ENCODE data around the gene ANGPT4.

ANGPT4 gene

GRCh38 chr20:946826-947225 lies 30.7 kb upstream of the ANGPT4 start:
- TF ChIP-seq POLR2AphosphoS5 (IDR thresholded peaks at IDR 0.05; ENCODE audit: borderline replicate concordance, low read depth, low read length) (no peak), EZH2 (IDR thresholded peaks at IDR 0.05) (no peak), FOXP2 (optimal IDR thresholded peaks at IDR 0.05; ENCODE audit: control extremely low read depth, extremely low read length, insufficient read depth) (no peak)
- no peak overlapping the region for H3K4me3 ChIP-seq
- no peak overlapping the region for H3K27ac ChIP-seq
- no peaks in the 10 kb centered on the region for H3K9me3 ChIP-seq (ENCODE audit: low read depth, low read length)
- no peak overlapping the region for H3K9ac ChIP-seq (ENCODE audit: insufficient read length)
- no peaks in the 10 kb centered on the region for H3K36me3 ChIP-seq (ENCODE audit: insufficient read depth, low read length)
- DNase-seq (ENCODE audit: low read depth, low spot score), result no peak

DNA sequence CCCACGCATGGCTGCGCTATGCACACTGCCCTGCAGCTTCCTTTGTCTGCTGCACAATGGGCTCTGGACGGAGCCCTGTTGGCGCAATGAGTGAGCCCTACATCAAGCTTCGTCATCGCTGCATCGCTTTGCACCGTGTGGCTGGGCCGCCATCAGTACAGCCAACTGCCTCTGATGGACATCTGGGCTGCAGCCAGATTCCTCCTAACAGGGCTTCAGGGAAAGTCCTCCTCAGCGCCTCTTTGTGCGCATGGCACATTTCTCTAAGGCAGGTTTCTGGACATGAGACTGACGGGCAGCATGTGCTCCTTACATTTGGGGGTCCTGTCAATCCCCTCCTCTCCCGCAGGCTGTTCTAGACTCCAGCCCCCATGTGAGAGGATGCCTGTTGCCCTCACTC lies 29.7 kb upstream of the ANGPT4 start:
- H3K36me3 ChIP-seq (ENCODE audit: insufficient read depth, low read length), result no peaks in the 10 kb centered on the region
- H3K27ac ChIP-seq, result no peak overlapping the region
- TF ChIP-seq FOXP2 (optimal IDR thresholded peaks at IDR 0.05; ENCODE audit: control extremely low read depth, extremely low read length, insufficient read depth) (no peak), EZH2 (IDR thresholded peaks at IDR 0.05) (no peak), POLR2AphosphoS5 (IDR thresholded peaks at IDR 0.05; ENCODE audit: borderline replicate concordance, low read depth, low read length) (no peak)
- H3K9me3 ChIP-seq (ENCODE audit: low read depth, low read length), result no peaks in the 10 kb centered on the region
- no peak overlapping the region for H3K9ac ChIP-seq (ENCODE audit: insufficient read length)
- DNase-seq (ENCODE audit: low read depth, low spot score), result no peak
- no peak overlapping the region for H3K4me3 ChIP-seq

- no peak overlapping the region for H3K27ac ChIP-seq
- no peak for DNase-seq (ENCODE audit: low read depth, low spot score)
These were observed 28.8 kb upstream of the ANGPT4 start for GRCh38 chr20:944774-945410.

GRCh38 chr20:944148-944547 lies 28.0 kb upstream of the ANGPT4 start:
- TF ChIP-seq FOXP2 (optimal IDR thresholded peaks at IDR 0.05; ENCODE audit: control extremely low read depth, extremely low read length, insufficient read depth) (no peak), EZH2 (IDR thresholded peaks at IDR 0.05) (no peak), POLR2AphosphoS5 (IDR thresholded peaks at IDR 0.05; ENCODE audit: borderline replicate concordance, low read depth, low read length) (no peak)
- DNase-seq (ENCODE audit: low read depth, low spot score), result no peak
- no peak overlapping the region for H3K9ac ChIP-seq (ENCODE audit: insufficient read length)
- H3K9me3 ChIP-seq (ENCODE audit: low read depth, low read length), result no peaks in the 10 kb centered on the region
- H3K36me3 ChIP-seq (ENCODE audit: insufficient read depth, low read length), result no peaks in the 10 kb centered on the region
- H3K27ac ChIP-seq, result no peak overlapping the region
- no peak overlapping the region for H3K4me3 ChIP-seq

More at GRCh38 chr20:944774-945410, 28.8 kb upstream of the ANGPT4 start:
- no peak overlapping the region for H3K4me3 ChIP-seq
- no peak for TF ChIP-seq POLR2AphosphoS5 (IDR thresholded peaks at IDR 0.05; ENCODE audit: borderline replicate concordance, low read depth, low read length)
- no peak for TF ChIP-seq EZH2 (IDR thresholded peaks at IDR 0.05)
- no peak for TF ChIP-seq FOXP2 (optimal IDR thresholded peaks at IDR 0.05; ENCODE audit: control extremely low read depth, extremely low read length, insufficient read depth)
- H3K36me3 ChIP-seq (ENCODE audit: insufficient read depth, low read length), result no peaks in the 10 kb centered on the region
- H3K9ac ChIP-seq (ENCODE audit: insufficient read length), result no peak overlapping the region
- no peaks in the 10 kb centered on the region for H3K9me3 ChIP-seq (ENCODE audit: low read depth, low read length)

- Histone ChIP-seq H3K9ac (ENCODE audit: insufficient read length) (no peak overlapping the region), H3K9me3 (ENCODE audit: low read depth, low read length) (no peaks in the 10 kb centered on the region), H3K27ac (no peak overlapping the region), H3K36me3 (ENCODE audit: insufficient read depth, low read length) (no peaks in the 10 kb centered on the region), H3K4me3 (no peak overlapping the region)
- TF ChIP-seq FOXP2 (optimal IDR thresholded peaks at IDR 0.05; ENCODE audit: control extremely low read depth, extremely low read length, insufficient read depth) (no peak), EZH2 (IDR thresholded peaks at IDR 0.05) (no peak), POLR2AphosphoS5 (IDR thresholded peaks at IDR 0.05; ENCODE audit: borderline replicate concordance, low read depth, low read length) (no peak)
- DNase-seq (ENCODE audit: low read depth, low spot score), result no peak
These were observed 26.5 kb upstream of the ANGPT4 start for GRCh38 chr20:942611-943010.

DNA sequence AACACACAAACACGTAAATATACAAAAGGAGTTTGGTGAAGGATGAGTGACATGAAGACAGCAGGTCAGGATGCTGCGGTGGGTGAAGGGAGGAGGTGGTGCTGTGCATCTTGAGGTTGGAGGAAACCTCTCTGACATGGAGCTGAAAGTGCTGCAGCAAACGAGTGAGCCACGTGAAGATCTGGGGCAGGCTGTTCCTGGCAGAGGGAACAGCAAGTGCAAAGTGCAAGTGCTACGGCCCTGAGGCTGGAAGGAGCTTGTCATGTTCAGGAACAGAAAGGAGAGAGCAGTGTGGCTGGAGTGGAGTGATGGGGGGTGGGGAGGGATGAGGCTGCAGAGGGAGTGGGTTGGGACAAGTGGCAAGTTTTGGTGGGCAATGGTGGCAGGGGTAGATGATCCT lies 24.8 kb upstream of the ANGPT4 start:
- Histone ChIP-seq H3K9ac (ENCODE audit: insufficient read length) (no peak overlapping the region), H3K4me3 (no peak overlapping the region), H3K9me3 (ENCODE audit: low read depth, low read length) (no peaks in the 10 kb centered on the region), H3K27ac (no peak overlapping the region), H3K36me3 (ENCODE audit: insufficient read depth, low read length) (no peaks in the 10 kb centered on the region)
- DNase-seq (ENCODE audit: low read depth, low spot score), result no peak
- TF ChIP-seq EZH2 (IDR thresholded peaks at IDR 0.05), result no peak
- TF ChIP-seq FOXP2 (optimal IDR thresholded peaks at IDR 0.05; ENCODE audit: control extremely low read depth, extremely low read length, insufficient read depth), result no peak
- TF ChIP-seq POLR2AphosphoS5 (IDR thresholded peaks at IDR 0.05; ENCODE audit: borderline replicate concordance, low read depth, low read length), result no peak

GRCh38 chr20:939606-940005 lies 23.5 kb upstream of the ANGPT4 start:
- H3K36me3 ChIP-seq (ENCODE audit: insufficient read depth, low read length), result no peaks in the 10 kb centered on the region
- no peak overlapping the region for H3K27ac ChIP-seq
- H3K9ac ChIP-seq (ENCODE audit: insufficient read length), result no peak overlapping the region
- DNase-seq (ENCODE audit: low read depth, low spot score), result no peak
- TF ChIP-seq FOXP2 (optimal IDR thresholded peaks at IDR 0.05; ENCODE audit: control extremely low read depth, extremely low read length, insufficient read depth) (no peak), EZH2 (IDR thresholded peaks at IDR 0.05) (no peak), POLR2AphosphoS5 (IDR thresholded peaks at IDR 0.05; ENCODE audit: borderline replicate concordance, low read depth, low read length) (no peak)
- no peak overlapping the region for H3K4me3 ChIP-seq
- H3K9me3 ChIP-seq (ENCODE audit: low read depth, low read length), result no peaks in the 10 kb centered on the region

GRCh38 chr20:934186-934840 lies 18.2 kb upstream of the ANGPT4 start:
- no peak overlapping the region for H3K27ac ChIP-seq
- H3K36me3 ChIP-seq (ENCODE audit: insufficient read depth, low read length), result no peaks in the 10 kb centered on the region
- H3K9me3 ChIP-seq (ENCODE audit: low read depth, low read length), result peaks cover 5% of the 10 kb centered on the region; the same call in 1 of the 2 replicates
- H3K9ac ChIP-seq (ENCODE audit: insufficient read length), result no peak overlapping the region
- no peak for DNase-seq (ENCODE audit: low read depth, low spot score)
- H3K4me3 ChIP-seq, result no peak overlapping the region
- no peak for TF ChIP-seq EZH2 (IDR thresholded peaks at IDR 0.05)
- TF ChIP-seq POLR2AphosphoS5 (IDR thresholded peaks at IDR 0.05; ENCODE audit: borderline replicate concordance, low read depth, low read length), result no peak
- no peak for TF ChIP-seq FOXP2 (optimal IDR thresholded peaks at IDR 0.05; ENCODE audit: control extremely low read depth, extremely low read length, insufficient read depth)

Data from SK-N-MC (cell line).